Left kidney (tissue), 2 donors: ENCODE measurements around the gene ZBTB5. TPM values are rescaled to one million over a fixed set of nuclear protein-coding genes. Genes with fewer than 3 reads are reported as not detected.
"Not testable (repeated sequence)": the region's sequence is repeated elsewhere in the genome, so short reads cannot be mapped to it uniquely, and the experiment has no call there.

Experiments used
- DNase-seq: peaks from one replicate; pipeline ENCODE4 v3.0.0-alpha.2; 2013
- polyA plus RNA-seq: library from polyadenylated mRNA; unstranded; fragments of 120-200 nt; gene quantifications from one replicate; pipeline ENCODE4 v1.2.1, GENCODE V29; 2013; ENCODE audit not compliant: insufficient read length

The ZBTB5 gene
- polyA plus RNA-seq, 1 donor: 32.9 TPM

- no peak for DNase-seq
These were observed 58.4 kb downstream of the ZBTB5 start for GRCh38 chr9:37406603-37407401.

- no peak for DNase-seq
These were observed 59.4 kb downstream of the ZBTB5 start for GRCh38 chr9:37405764-37406380.

GRCh38 chr9:37405350-37405749, 59.9 kb downstream of the ZBTB5 start:
- no peak for DNase-seq

GRCh38 chr9:37404590-37404989, 60.7 kb downstream of the ZBTB5 start:
- no peak for DNase-seq

- DNase-seq: no peak
These were observed 65.9 kb downstream of the ZBTB5 start for GRCh38 chr9:37399336-37399735.

GRCh38 chr9:37398464-37399025, 66.7 kb downstream of the ZBTB5 start:
- no peak for DNase-seq

- not testable (repeated sequence) for DNase-seq
These were observed 67.3 kb downstream of the ZBTB5 start for GRCh38 chr9:37397948-37398347.

GRCh38 chr9:37395663-37396062, 69.6 kb downstream of the ZBTB5 start:
- no peak for DNase-seq

- no peak for DNase-seq
These were observed 70.0 kb downstream of the ZBTB5 start for GRCh38 chr9:37395229-37395628.

- no peak for DNase-seq
These were observed 73.0 kb downstream of the ZBTB5 start for GRCh38 chr9:37392272-37392671.

GRCh38 chr9:37390759-37391158, 74.5 kb downstream of the ZBTB5 start:
- DNase-seq: no peak

Other genes with a start within 250 kb of the ZBTB5 start
- gene GRHPR, start 42.8 kb downstream of the ZBTB5 start, polyA plus RNA-seq: 124 TPM
- 25.8 TPM for gene POLR1E, start 20.5 kb upstream of the ZBTB5 start, polyA plus RNA-seq
- 16.5 TPM for gene FBXO10, start 110.9 kb upstream of the ZBTB5 start, polyA plus RNA-seq
- 118 TPM for gene TOMM5, start 127.1 kb upstream of the ZBTB5 start, polyA plus RNA-seq
- 1.0 TPM for gene FRMPD1, start 185.5 kb upstream of the ZBTB5 start, polyA plus RNA-seq